ENCODE results near the gene MIR17HG.

Gene MIR17HG

DNA sequence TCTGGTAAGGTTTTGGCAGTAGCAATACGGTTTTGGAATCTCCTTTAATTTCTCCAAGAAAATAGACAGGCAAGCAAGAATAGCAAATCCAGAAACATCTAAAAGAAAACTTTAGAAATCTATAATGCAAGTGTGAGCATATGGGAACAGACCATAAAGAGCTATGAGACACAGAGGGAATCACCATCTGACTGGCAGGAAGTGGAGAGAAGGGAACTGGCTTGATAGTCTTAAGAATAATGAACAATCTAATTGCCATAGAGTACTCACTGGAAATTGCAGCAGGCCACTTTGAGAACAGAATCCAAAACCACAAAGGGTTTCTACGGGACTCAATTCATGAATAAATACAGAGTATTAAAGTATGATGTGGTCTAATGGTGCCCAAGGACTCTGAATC, 39.6 kb upstream of the MIR17HG start:
- Histone ChIP-seq H3K9me2 (ENCODE audit: low read depth, low read length) (no peaks in the 10 kb centered on the region), H2AFZ (ENCODE audit: low read length) (no peak overlapping the region)

DNA sequence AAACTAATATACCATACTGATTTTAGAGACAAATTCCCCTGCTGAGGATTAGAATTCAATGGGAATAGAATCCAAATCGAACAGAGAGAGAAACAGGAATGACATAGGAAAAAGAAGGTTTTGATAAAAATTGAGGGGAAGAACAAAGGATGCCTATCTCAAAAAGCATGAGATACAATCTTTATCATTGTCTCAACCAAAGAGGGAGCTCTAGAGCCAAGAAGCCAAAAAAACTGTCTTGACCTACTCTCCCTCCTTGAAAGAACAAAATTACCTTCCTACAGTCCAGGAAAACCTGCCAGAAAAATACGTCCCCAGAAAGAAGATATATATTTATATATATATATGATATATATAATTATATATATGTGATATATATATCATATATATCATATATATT, 39.2 kb upstream of the MIR17HG start:
- Histone ChIP-seq H3K4me2 (ENCODE audit: low read length) (no peak overlapping the region), H3K4me3 (ENCODE audit: low read depth, low read length, poor library complexity, severe bottlenecking) (no peak overlapping the region), H3K4me1 (ENCODE audit: insufficient read depth, low read length, severe bottlenecking) (no peaks in the 10 kb centered on the region), H3K36me3 (ENCODE audit: insufficient read depth, low read length) (no peaks in the 10 kb centered on the region), H3K9ac (ENCODE audit: low read length) (no peak overlapping the region), H3F3A (ENCODE audit: insufficient read depth, low read length) (no peaks in the 10 kb centered on the region), H2AFZ (ENCODE audit: low read length) (no peak overlapping the region), H3K27ac (ENCODE audit: low read depth, low read length, poor library complexity, severe bottlenecking) (no peak overlapping the region), H3K9me2 (ENCODE audit: low read depth, low read length) (no peaks in the 10 kb centered on the region), H4K20me1 (ENCODE audit: insufficient read depth, low read length) (no peaks in the 10 kb centered on the region), H3K9me3 (ENCODE audit: low read length) (no peaks in the 10 kb centered on the region), H3K79me2 (ENCODE audit: insufficient read depth, low read length) (no peaks in the 10 kb centered on the region), H3K27me3 (ENCODE audit: insufficient read depth, low read length) (no peaks in the 10 kb centered on the region)
- TF ChIP-seq EZH2 (IDR thresholded peaks at IDR 0.05; ENCODE audit: borderline replicate concordance, low read length) (no peak), CTCF (IDR thresholded peaks at IDR 0.05; ENCODE audit: low read length) (peak; percentile 36)

More for the DNA sequence above, 39.6 kb upstream of the MIR17HG start:
- TF ChIP-seq EZH2 (IDR thresholded peaks at IDR 0.05; ENCODE audit: borderline replicate concordance, low read length) = no peak
- TF ChIP-seq CTCF (IDR thresholded peaks at IDR 0.05; ENCODE audit: low read length) = no peak
- Histone ChIP-seq H3K36me3 (ENCODE audit: insufficient read depth, low read length) (no peaks in the 10 kb centered on the region), H3K9me3 (ENCODE audit: low read length) (no peaks in the 10 kb centered on the region), H3K4me3 (ENCODE audit: low read depth, low read length, poor library complexity, severe bottlenecking) (no peak overlapping the region), H3K4me1 (ENCODE audit: insufficient read depth, low read length, severe bottlenecking) (no peaks in the 10 kb centered on the region), H3K27ac (ENCODE audit: low read depth, low read length, poor library complexity, severe bottlenecking) (no peak overlapping the region), H3K79me2 (ENCODE audit: insufficient read depth, low read length) (no peaks in the 10 kb centered on the region), H3F3A (ENCODE audit: insufficient read depth, low read length) (no peaks in the 10 kb centered on the region), H4K20me1 (ENCODE audit: insufficient read depth, low read length) (no peaks in the 10 kb centered on the region), H3K4me2 (ENCODE audit: low read length) (no peak overlapping the region), H3K9ac (ENCODE audit: low read length) (no peak overlapping the region), H3K27me3 (ENCODE audit: insufficient read depth, low read length) (no peaks in the 10 kb centered on the region)

DNA sequence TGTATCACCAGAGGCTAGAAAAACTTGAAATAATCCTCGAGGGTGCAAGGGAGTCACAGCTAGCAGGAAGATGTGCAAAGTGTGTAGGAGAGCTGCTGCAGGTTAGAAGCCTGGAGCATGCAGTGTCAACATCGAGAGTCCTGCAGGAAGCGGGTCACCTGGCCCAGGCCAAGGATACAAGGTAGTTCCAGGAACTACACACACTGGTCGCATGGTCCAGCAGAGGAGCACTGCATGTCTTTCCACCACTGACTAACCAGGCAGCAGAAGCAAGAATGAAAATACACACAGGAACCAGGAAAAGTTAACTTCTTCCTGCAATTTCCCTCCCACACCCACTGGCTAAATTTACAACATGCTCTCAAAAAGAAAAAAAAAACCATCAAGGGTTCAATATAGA, 36.0 kb upstream of the MIR17HG start:
- H2AFZ ChIP-seq (ENCODE audit: low read length) = no peak overlapping the region
- no peaks in the 10 kb centered on the region for H3K79me2 ChIP-seq (ENCODE audit: insufficient read depth, low read length)
- no peak overlapping the region for H3K4me2 ChIP-seq (ENCODE audit: low read length)
- TF ChIP-seq EZH2 (IDR thresholded peaks at IDR 0.05; ENCODE audit: borderline replicate concordance, low read length) (no peak), CTCF (IDR thresholded peaks at IDR 0.05; ENCODE audit: low read length) (no peak; the same call in 1 of the 2 replicates)
- no peak overlapping the region for H3K27ac ChIP-seq (ENCODE audit: low read depth, low read length, poor library complexity, severe bottlenecking)
- H4K20me1 ChIP-seq (ENCODE audit: insufficient read depth, low read length) = no peaks in the 10 kb centered on the region
- no peak overlapping the region for H3K9ac ChIP-seq (ENCODE audit: low read length)
- H3K9me3 ChIP-seq (ENCODE audit: low read length) = no peaks in the 10 kb centered on the region
- H3K36me3 ChIP-seq (ENCODE audit: insufficient read depth, low read length) = no peaks in the 10 kb centered on the region
- no peaks in the 10 kb centered on the region for H3K4me1 ChIP-seq (ENCODE audit: insufficient read depth, low read length, severe bottlenecking)
- H3F3A ChIP-seq (ENCODE audit: insufficient read depth, low read length) = no peaks in the 10 kb centered on the region
- no peaks in the 10 kb centered on the region for H3K9me2 ChIP-seq (ENCODE audit: low read depth, low read length)
- H3K27me3 ChIP-seq (ENCODE audit: insufficient read depth, low read length) = no peaks in the 10 kb centered on the region
- H3K4me3 ChIP-seq (ENCODE audit: low read depth, low read length, poor library complexity, severe bottlenecking) = no peak overlapping the region

All from OCI-LY1 (cell line).